GM12878 (cell line): Measurements from ENCODE around the gene SLC31A1. TPM values are rescaled to one million over a fixed set of nuclear protein-coding genes. Genes with fewer than 3 reads are reported as not detected.

Experiments
- ATAC-seq: fragments of 200-7000 bp; cut with Tn5 transposase; 3 replicates; pipeline ENCODE4 v1.9.1; 2020; ENCODE audit warnings: mild to moderate bottlenecking, moderate library complexity
- BruUV-seq: library from RNA; stranded (reverse); fragments of 400-500 nt; replicated peaks from 2 replicates; lab custom pipeline; 2021; lab: Mats Ljungman, UMichigan
- CTCF ChIA-PET: fragments of 300-600 bp; sonication (Branson Sonifier 250); formaldehyde crosslinking; extraction: SDS; loops from one replicate; lab custom pipeline; 2021; ENCODE audit warnings: inconsistent platforms; lab: Yijun Ruan, JAX
- POLR2A ChIA-PET: fragments of 350-600 bp; formaldehyde crosslinking; extraction: SDS; loops from one replicate; lab custom pipeline; 2021; ENCODE audit warnings: inconsistent platforms; lab: Charles Lee
- RAD21 ChIA-PET: fragments of 300-600 bp; sonication (Branson Sonifier 250); formaldehyde crosslinking; loops from one replicate; lab custom pipeline; 2023; ENCODE audit warnings: antibody characterized with exemption; ENCODE audit not compliant: unreplicated experiment; lab: Charles Lee
- SMC1A ChIA-PET: fragments of 300-600 bp; sonication (Branson Sonifier 250); formaldehyde crosslinking; loops from one replicate; lab custom pipeline; 2023; ENCODE audit not compliant: unreplicated experiment, uncharacterized antibody; lab: Charles Lee
- DNase-seq: peaks from one replicate; pipeline ENCODE4 v3.0.0-alpha.2; 2011; ENCODE audit warnings: low read depth, low spot score
- FAIRE-seq: peaks from 3 replicates; lab custom pipeline; 2011; peaks lifted over from hg19 to GRCh38; lab: Jason Lieb, UNC
- H2AFZ ChIP-seq: 2 replicates; pipeline ENCODE4 v1.6.0; 2011; ENCODE audit warnings: low read depth, low read length, control low read depth; ENCODE audit not compliant: control insufficient read depth
- H3K27ac ChIP-seq: 2 replicates; pipeline ENCODE4 v1.5.1; 2011; ENCODE audit warnings: control low read depth; ENCODE audit not compliant: control insufficient read depth, insufficient read depth
- H3K27me3 ChIP-seq, 2 experiments: replicated peaks in 1 of 2; 2 replicates each; pipeline versions ENCODE4 v1.6.0 to v1.6.1; 2011; ENCODE audit warnings: low read length in 1 of 2; ENCODE audit not compliant: control insufficient read depth in 2 of 2, insufficient read depth in 2 of 2
- H3K36me3 ChIP-seq, 2 experiments: 2 replicates each; pipeline ENCODE4 v1.5.1; 2011; ENCODE audit warnings: low read length in 1 of 2; ENCODE audit not compliant: control insufficient read depth in 2 of 2, insufficient read depth in 2 of 2
- H3K4me1 ChIP-seq: 2 replicates; pipeline ENCODE4 v1.6.1; 2011; ENCODE audit warnings: mild to moderate bottlenecking, low read length, moderate library complexity, mixed read lengths; ENCODE audit not compliant: control insufficient read depth, insufficient read depth
- H3K4me2 ChIP-seq: 2 replicates; pipeline ENCODE4 v1.6.0; 2011; ENCODE audit warnings: control low read depth; ENCODE audit not compliant: control insufficient read depth, insufficient read depth
- H3K4me3 ChIP-seq: fragments of 200-600 bp; sonication (generic); 2 replicates; pipeline ENCODE4 v1.5.1; 2016
- H3K79me2 ChIP-seq: 2 replicates; pipeline ENCODE4 v1.6.0; 2011; ENCODE audit warnings: low read length; ENCODE audit not compliant: control insufficient read depth, insufficient read depth
- H3K9ac ChIP-seq: 2 replicates; pipeline ENCODE4 v1.8.0; 2011; ENCODE audit warnings: low read length, control low read depth, mixed read lengths; ENCODE audit not compliant: control insufficient read depth, insufficient read depth
- H3K9me3 ChIP-seq: replicated peaks from 3 replicates; pipeline ENCODE4 v1.5.1; 2011; ENCODE audit warnings: mild to moderate bottlenecking, low read length; ENCODE audit not compliant: control insufficient read depth, insufficient read depth
- H4K20me1 ChIP-seq: 2 replicates; pipeline ENCODE4 v1.6.0; 2011; ENCODE audit not compliant: control insufficient read depth, insufficient read depth
- RAD21 ChIP-seq: IDR thresholded peaks from 2 replicates; pipeline ENCODE4 v1.6.1; 2011; ENCODE audit warnings: mild to moderate bottlenecking, low read depth, low read length, moderate library complexity; ENCODE audit not compliant: insufficient read depth
- SMC3 ChIP-seq: IDR thresholded peaks from 2 replicates; pipeline ENCODE4 v1.6.1; 2011; ENCODE audit warnings: low read length, improper control_type of control experiment, borderline replicate concordance
- WGBS: methylation state at CpG from one replicate; pipeline ENCODE4 v1.1.6; 2016; ENCODE audit warnings: low lambda C conversion rate; ENCODE audit not compliant: insufficient replicate concordance, insufficient coverage; ENCODE audit errors: missing lambda C conversion rate; 5-methylcytosine and 5-hydroxymethylcytosine counted together
- in situ Hi-C: fragments of 300-500 bp; cut with MboI; formaldehyde crosslinking; loops from 9 replicates; pipeline ENCODE4 v1.14.3; 2018; ENCODE audit warnings: mixed read lengths
- intact Hi-C: fragments of 100-400 bp; cut with micrococcal nuclease; formaldehyde crosslinking; loops from one replicate; pipeline ENCODE4 v1.14.2; 2022; ENCODE audit not compliant: unreplicated experiment
- polyA plus RNA-seq, 11 experiments: library from polyadenylated mRNA; depleted of rRNA in 4 of 11; unstranded in 6 of 11; stranded (reverse) in 5 of 11; fragments of >200 nt; fragmentation: Nextera tagmentation in 4 of 11; fragmentation: Illumina TruSeq in 1 of 11; extraction: Ambion mirVana in 4 of 11; extraction: Trizol in 1 of 11; gene quantifications; 1 replicate in 1 of 11; 2 replicates in 10 of 11; pipeline versions ENCODE4 v1.2.1 to v1.2.3, GENCODE V29; 2011 to 2016; ENCODE audit warnings: inconsistent platforms in 2 of 11, missing spikeins in 2 of 11, low read depth in 1 of 11
- total RNA-seq, 4 experiments: library from RNA; depleted of rRNA in 3 of 4; stranded (reverse); fragments of >200 nt in 3 of 4; fragmentation: Illumina TruSeq in 1 of 4; extraction: Trizol in 1 of 4; gene quantifications; 2 replicates each; pipeline versions ENCODE4 v1.2.1 to v1.2.3, GENCODE V29; 2013 to 2021
- TF ChIP-seq, protein P1 (sequence below): fragments of 450-650 bp; IDR thresholded peaks from 2 replicates; pipeline ENCODE4 v1.6.1; 2016; ENCODE audit warnings: mild to moderate bottlenecking
- TF ChIP-seq, protein P2 (sequence below), 3 experiments: IDR thresholded peaks in 2 of 3; conservative IDR thresholded peaks in 1 of 3; 2 replicates each; pipeline ENCODE4 v1.5.1; 2011; ENCODE audit warnings: low read depth in 3 of 3, low read length in 3 of 3, mild to moderate bottlenecking in 3 of 3, control low read depth in 2 of 3, moderate library complexity in 2 of 3, inconsistent platforms in 1 of 3, mixed read lengths in 1 of 3; ENCODE audit not compliant: control insufficient read depth in 2 of 3, insufficient read depth in 1 of 3; ENCODE audit errors: extremely low read depth in 1 of 3

The SLC31A1 gene
- total and polyA plus RNA-seq, 10 of the 15 experiments (the other 5 are each of a cell fraction or from before 2014, with no cell fraction given), result 7.3 to 16.2 (median 10.5) TPM

DNA sequence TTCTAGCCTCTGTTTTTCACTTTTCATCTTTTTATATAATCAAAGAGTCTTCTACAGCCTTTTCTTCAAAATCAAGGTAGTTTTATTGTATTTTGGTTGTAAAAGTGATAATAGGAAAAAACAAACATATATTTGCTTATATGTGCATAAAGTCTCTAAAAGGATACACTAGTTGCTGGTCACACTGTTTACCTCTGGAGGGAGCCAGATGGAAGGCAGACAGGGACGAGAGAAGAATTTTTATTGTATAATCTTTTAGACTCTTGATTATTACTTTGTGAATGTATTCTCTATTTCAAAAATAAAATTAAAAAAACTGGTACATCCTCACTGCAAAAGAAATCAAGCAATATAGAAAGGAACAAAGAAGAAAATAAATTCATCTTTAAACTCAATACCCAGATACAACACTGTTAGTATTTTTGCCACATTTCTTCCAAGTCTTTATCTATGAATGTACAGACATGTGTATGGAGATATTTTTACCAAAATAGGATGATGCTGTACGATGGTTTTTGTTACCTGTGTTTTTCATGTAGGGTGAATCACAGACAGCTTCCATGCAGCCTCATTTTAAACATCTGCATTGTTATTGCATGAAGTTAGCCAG, 88.0 kb downstream of the SLC31A1 start:
- RAD21 ChIA-PET, result interaction anchor here (1.1 to 2.6 kb wide), 3 partner anchors 35 to 349 kb away, joined by 4 to 7 read pairs (median 5); partner anchors contain the start of gene CDC26
- DNase-seq, result no peak

More for the DNA sequence above, 88.0 kb downstream of the SLC31A1 start:
- H3K36me3 ChIP-seq, result no peaks in the 10 kb centered on the region
- H3K27me3 ChIP-seq, result no peaks in the 10 kb centered on the region
- no peaks in the 10 kb centered on the region for H3K79me2 ChIP-seq
- H3K9ac ChIP-seq, result no peak overlapping the region
- CTCF ChIA-PET, result interaction anchor here (0.6 to 2.8 kb wide), 17 partner anchors 11 to 995 kb away, joined by 3 to 18 read pairs (median 4); partner anchors contain the start of genes CDC26 and WDR31
- H3K4me3 ChIP-seq, result no peak overlapping the region
- H4K20me1 ChIP-seq, result no peaks in the 10 kb centered on the region
- peak; percentile 72; the same call in 1 of the 2 replicates for TF ChIP-seq SMC3
- TF ChIP-seq, protein P1, sequence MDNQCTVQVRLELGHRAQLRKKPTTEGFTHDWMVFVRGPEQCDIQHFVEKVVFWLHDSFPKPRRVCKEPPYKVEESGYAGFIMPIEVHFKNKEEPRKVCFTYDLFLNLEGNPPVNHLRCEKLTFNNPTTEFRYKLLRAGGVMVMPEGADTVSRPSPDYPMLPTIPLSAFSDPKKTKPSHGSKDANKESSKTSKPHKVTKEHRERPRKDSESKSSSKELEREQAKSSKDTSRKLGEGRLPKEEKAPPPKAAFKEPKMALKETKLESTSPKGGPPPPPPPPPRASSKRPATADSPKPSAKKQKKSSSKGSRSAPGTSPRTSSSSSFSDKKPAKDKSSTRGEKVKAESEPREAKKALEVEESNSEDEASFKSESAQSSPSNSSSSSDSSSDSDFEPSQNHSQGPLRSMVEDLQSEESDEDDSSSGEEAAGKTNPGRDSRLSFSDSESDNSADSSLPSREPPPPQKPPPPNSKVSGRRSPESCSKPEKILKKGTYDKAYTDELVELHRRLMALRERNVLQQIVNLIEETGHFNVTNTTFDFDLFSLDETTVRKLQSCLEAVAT, result no peak
- TF ChIP-seq RAD21, result peak; percentile 91
- TF ChIP-seq, protein P2, sequence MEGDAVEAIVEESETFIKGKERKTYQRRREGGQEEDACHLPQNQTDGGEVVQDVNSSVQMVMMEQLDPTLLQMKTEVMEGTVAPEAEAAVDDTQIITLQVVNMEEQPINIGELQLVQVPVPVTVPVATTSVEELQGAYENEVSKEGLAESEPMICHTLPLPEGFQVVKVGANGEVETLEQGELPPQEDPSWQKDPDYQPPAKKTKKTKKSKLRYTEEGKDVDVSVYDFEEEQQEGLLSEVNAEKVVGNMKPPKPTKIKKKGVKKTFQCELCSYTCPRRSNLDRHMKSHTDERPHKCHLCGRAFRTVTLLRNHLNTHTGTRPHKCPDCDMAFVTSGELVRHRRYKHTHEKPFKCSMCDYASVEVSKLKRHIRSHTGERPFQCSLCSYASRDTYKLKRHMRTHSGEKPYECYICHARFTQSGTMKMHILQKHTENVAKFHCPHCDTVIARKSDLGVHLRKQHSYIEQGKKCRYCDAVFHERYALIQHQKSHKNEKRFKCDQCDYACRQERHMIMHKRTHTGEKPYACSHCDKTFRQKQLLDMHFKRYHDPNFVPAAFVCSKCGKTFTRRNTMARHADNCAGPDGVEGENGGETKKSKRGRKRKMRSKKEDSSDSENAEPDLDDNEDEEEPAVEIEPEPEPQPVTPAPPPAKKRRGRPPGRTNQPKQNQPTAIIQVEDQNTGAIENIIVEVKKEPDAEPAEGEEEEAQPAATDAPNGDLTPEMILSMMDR (IDR thresholded peaks at IDR 0.05 in 2 of 3, conservative IDR thresholded peaks at IDR 0.05 in 1 of 3; ENCODE audit: control insufficient read depth in 2 of 3, extremely low read depth in 1 of 3, insufficient read depth in 1 of 3, low read depth in 3 of 3, low read length in 3 of 3), result peak; percentile 56 to 73 (median 62); a peak in 5 of 6 replicates
- intact Hi-C loops (loop anchor here (1.0 to 2.0 kb wide), 2 partner anchors 98 to 349 kb away; no protein-coding TSS in a partner anchor), in situ Hi-C loops (no loop called here)
- no peaks in the 10 kb centered on the region for H3K9me3 ChIP-seq
- no peaks in the 10 kb centered on the region for H3K4me1 ChIP-seq
- peak; percentile 65 for ATAC-seq
- H2AFZ ChIP-seq, result no peak overlapping the region
- no peak overlapping the region for H3K4me2 ChIP-seq
- SMC1A ChIA-PET, result interaction anchor here (0.6 to 3.3 kb wide), 7 partner anchors 10 to 349 kb away, joined by 3 to 14 read pairs (median 5); partner anchors contain the start of genes C9orf43 and POLE3
- BruUV-seq, result no TSS peak
- POLR2A ChIA-PET, result interaction anchor here (0.7 kb wide), 1 partner anchor 121 kb away, joined by 7 read pairs; no protein-coding TSS in a partner anchor
- no peak overlapping the region for H3K27ac ChIP-seq
- FAIRE-seq, result peak; percentile 81
- WGBS, result 2% methylated on average over 2 of the region's 2 CpGs
